Measurements from ENCODE around the gene TMEM41B. TPM values are rescaled to one million over a fixed set of nuclear protein-coding genes. Genes with fewer than 3 reads are reported as not detected.

TMEM41B gene
- total RNA-seq, 1 donor from 2014 or later, result 57.4 TPM

GRCh38 chr11:9273376-9274336 is 40.7 kb downstream of the TMEM41B start:
- no peak overlapping the region for H3K4me3 ChIP-seq (ENCODE audit: low read depth, low read length)
- H3K27me3 ChIP-seq (ENCODE audit: control insufficient read depth, insufficient read depth, low read length), result no peaks in the 10 kb centered on the region
- TF ChIP-seq CTCF (IDR thresholded peaks at IDR 0.05; ENCODE audit: insufficient read depth, low read length, poor library complexity, severe bottlenecking), result no peak
- no peaks in the 10 kb centered on the region for H3K36me3 ChIP-seq (ENCODE audit: control insufficient read depth, insufficient read depth, low read length)
- DNase-seq (ENCODE audit: low read depth), result no peak

GRCh38 chr11:9269492-9270013 is 44.8 kb downstream of the TMEM41B start:
- H3K27me3 ChIP-seq (ENCODE audit: control insufficient read depth, insufficient read depth, low read length), result no peaks in the 10 kb centered on the region
- no peaks in the 10 kb centered on the region for H3K36me3 ChIP-seq (ENCODE audit: control insufficient read depth, insufficient read depth, low read length)
- no peak for TF ChIP-seq CTCF (IDR thresholded peaks at IDR 0.05; ENCODE audit: insufficient read depth, low read length, poor library complexity, severe bottlenecking)
- no peak for DNase-seq (ENCODE audit: low read depth)
- H3K4me3 ChIP-seq (ENCODE audit: low read depth, low read length), result no peak overlapping the region

GRCh38 chr11:9267680-9268079 is 46.7 kb downstream of the TMEM41B start:
- DNase-seq (ENCODE audit: low read depth), result no peak

GRCh38 chr11:9266926-9267325 is 47.5 kb downstream of the TMEM41B start:
- no peaks in the 10 kb centered on the region for H3K27me3 ChIP-seq (ENCODE audit: control insufficient read depth, insufficient read depth, low read length)
- DNase-seq (ENCODE audit: low read depth), result no peak
- TF ChIP-seq CTCF (IDR thresholded peaks at IDR 0.05; ENCODE audit: insufficient read depth, low read length, poor library complexity, severe bottlenecking), result no peak
- H3K4me3 ChIP-seq (ENCODE audit: low read depth, low read length), result no peak overlapping the region
- no peaks in the 10 kb centered on the region for H3K36me3 ChIP-seq (ENCODE audit: control insufficient read depth, insufficient read depth, low read length)

More at GRCh38 chr11:9267680-9268079, 46.7 kb downstream of the TMEM41B start:
- no peak overlapping the region for H3K4me3 ChIP-seq (ENCODE audit: low read depth, low read length)
- no peak for TF ChIP-seq CTCF (IDR thresholded peaks at IDR 0.05; ENCODE audit: insufficient read depth, low read length, poor library complexity, severe bottlenecking)
- H3K36me3 ChIP-seq (ENCODE audit: control insufficient read depth, insufficient read depth, low read length), result no peaks in the 10 kb centered on the region
- H3K27me3 ChIP-seq (ENCODE audit: control insufficient read depth, insufficient read depth, low read length), result no peaks in the 10 kb centered on the region

- no peak for DNase-seq (ENCODE audit: low read depth)
- no peak for TF ChIP-seq CTCF (IDR thresholded peaks at IDR 0.05; ENCODE audit: insufficient read depth, low read length, poor library complexity, severe bottlenecking)
- Histone ChIP-seq H3K36me3 (ENCODE audit: control insufficient read depth, insufficient read depth, low read length) (no peaks in the 10 kb centered on the region), H3K27me3 (ENCODE audit: control insufficient read depth, insufficient read depth, low read length) (no peaks in the 10 kb centered on the region), H3K4me3 (ENCODE audit: low read depth, low read length) (no peak overlapping the region)
These were observed 48.2 kb downstream of the TMEM41B start for GRCh38 chr11:9266132-9266736.
